ENCODE results near the gene GASK1B. TPM values are rescaled to one million over a fixed set of nuclear protein-coding genes. Genes with fewer than 3 reads are reported as not detected.

The GASK1B gene
- total and polyA plus RNA-seq, 2 of the 4 experiments (the other 2 are of a cell fraction) = 4.1 to 5.4 TPM

- no TSS peak for BruUV-seq (replicated peaks)
- Histone ChIP-seq H4K91ac (ENCODE audit: insufficient read depth, low read depth, low read length) (no peak overlapping the region), H4K5ac (ENCODE audit: low read depth, low read length) (no peak overlapping the region), H2AFZ (replicated peaks; ENCODE audit: low read length, poor library complexity) (no peak overlapping the region), H4K8ac (ENCODE audit: low read depth in 2 of 2, low read length in 2 of 2) (no peak overlapping the region), H3K36me3 (ENCODE audit: control insufficient read depth, insufficient read depth, low read length) (no peaks in the 10 kb centered on the region), H3K9me3 (ENCODE audit: control insufficient read depth, insufficient read depth, low read length) (no peaks in the 10 kb centered on the region), H3K4me1 (ENCODE audit: control insufficient read depth, insufficient read depth, low read length) (no peaks in the 10 kb centered on the region), H2AK9ac (replicated peaks; ENCODE audit: low read depth, low read length, poor library complexity) (no peak overlapping the region), H3K4ac (ENCODE audit: low read depth, low read length) (no peak overlapping the region), H3K18ac (ENCODE audit: low read depth, low read length) (no peak overlapping the region), H3K9ac (ENCODE audit: low read depth, low read length) (no peak overlapping the region), H3K14ac (replicated peaks; ENCODE audit: low read depth, low read length) (no peak overlapping the region), H3K9me1 (ENCODE audit: insufficient read depth, low read length) (no peaks in the 10 kb centered on the region), H2BK120ac (ENCODE audit: low read depth, low read length) (no peak overlapping the region), H2AK5ac (ENCODE audit: low read depth, low read length) (no peak overlapping the region), H2BK15ac (ENCODE audit: low read depth, low read length) (no peak overlapping the region), H3K27ac (ENCODE audit: insufficient read depth, low read length) (no peak overlapping the region), H3K79me1 (ENCODE audit: low read depth in 1 of 2, low read length in 2 of 2) (no peaks in the 10 kb centered on the region), H3K27me3 (ENCODE audit: control insufficient read depth, insufficient read depth, low read length) (no peaks in the 10 kb centered on the region), H3K4me2 (ENCODE audit: low read depth, low read length) (no peak overlapping the region), H3K56ac (ENCODE audit: extremely low read depth, insufficient read depth, low read length) (no peak overlapping the region), H3K23ac (ENCODE audit: low read depth, low read length) (no peak overlapping the region), H2BK20ac (ENCODE audit: low read depth, low read length) (no peak overlapping the region), H3K4me3 (ENCODE audit: insufficient read depth, low read depth, low read length) (no peak overlapping the region), H4K20me1 (ENCODE audit: insufficient read depth, low read length) (no peaks in the 10 kb centered on the region), H2BK5ac (ENCODE audit: low read depth, low read length, poor library complexity, severe bottlenecking) (no peak overlapping the region)
- no peak for TF ChIP-seq CTCF (conservative IDR thresholded peaks at IDR 0.05; ENCODE audit: low read depth, low read length)
- TF ChIP-seq MXI1 (IDR thresholded peaks at IDR 0.05; ENCODE audit: borderline replicate concordance, low read depth, low read length) = no peak
- TF ChIP-seq NFE2L2 (IDR thresholded peaks at IDR 0.05; ENCODE audit: low read depth, low read length) = no peak
- TF ChIP-seq POLR2A (IDR thresholded peaks at IDR 0.05; ENCODE audit: low read depth, low read length) = no peak
- ChIA-PET POLR2A (ENCODE audit: unreplicated experiment) (no interaction called here), CTCF (no interaction called here)
- in situ Hi-C loops (cut with MboI; ENCODE audit: low sequenced_read_pairs) = no loop called here
- ATAC-seq (ENCODE audit: low read depth) (no peak), DNase-seq (no peak)
- dilution Hi-C loops (cut with HindIII; ENCODE audit: low sequenced_read_pairs, unreplicated experiment) = no loop called here
- no CpG with 5 or more reads among the region's 5 CpGs for WGBS, 2 experiments (ENCODE audit: extremely low coverage in 2 of 2, insufficient read length in 1 of 2)
- intact Hi-C loops (cut with micrococcal nuclease) = no loop called here
Measured at GRCh38 chr4:158128540-158128939, 44.3 kb downstream of the GASK1B start.
